ENCODE data around the gene SETBP1.

Gene SETBP1

GRCh38 chr18:44921974-44922373 lies 241.3 kb downstream of the SETBP1 start:
- Histone ChIP-seq H3K4me2 (ENCODE audit: low read length, poor library complexity, severe bottlenecking) (no peak overlapping the region), H3K79me1 (replicated peaks; ENCODE audit: low read length, poor library complexity, severe bottlenecking) (peaks cover 13% of the 10 kb centered on the region), H2AFZ (ENCODE audit: low read depth, low read length) (no peak overlapping the region), H2BK5ac (ENCODE audit: low read depth, low read length, poor library complexity, severe bottlenecking) (no peak overlapping the region), H3K14ac (ENCODE audit: low read length in 2 of 2) (no peak overlapping the region), H4K91ac (ENCODE audit: low read length) (no peak overlapping the region), H3K4me3 (ENCODE audit: insufficient read depth in 1 of 2, low read depth in 1 of 2, low read length in 2 of 2) (no peak overlapping the region), H2BK12ac (ENCODE audit: low read length in 2 of 2) (no peak overlapping the region), H2BK120ac (ENCODE audit: low read depth, low read length) (no peak overlapping the region), H3K23ac (ENCODE audit: low read length in 2 of 2) (no peak overlapping the region), H3K18ac (ENCODE audit: low read depth in 1 of 2, low read length in 2 of 2) (no peak overlapping the region), H3K36me3 (ENCODE audit: control insufficient read depth in 1 of 2, insufficient read depth in 2 of 2, low read depth in 1 of 2, low read length in 2 of 2) (no peaks in the 10 kb centered on the region), H4K8ac (ENCODE audit: low read length) (no peak overlapping the region), H3K27ac (ENCODE audit: low read length, poor library complexity, severe bottlenecking) (no peak overlapping the region), H2AK5ac (ENCODE audit: low read length, severe bottlenecking) (no peak overlapping the region), H2BK15ac (ENCODE audit: low read depth, poor library complexity, severe bottlenecking) (no peak overlapping the region), H3K4me1 (ENCODE audit: control insufficient read depth, insufficient read depth, low read depth, low read length) (peaks cover 9% of the 10 kb centered on the region), H3K9me3 (ENCODE audit: control insufficient read depth, low read length) (no peaks in the 10 kb centered on the region), H3K27me3 (ENCODE audit: control insufficient read depth in 1 of 2, insufficient read depth in 1 of 2, low read length in 2 of 2) (no peaks in the 10 kb centered on the region), H3K9ac (ENCODE audit: low read length) (no peak overlapping the region), H3K4ac (ENCODE audit: low read depth in 1 of 2, low read length in 2 of 2) (no peak overlapping the region)
- no peak for DNase-seq
- no CpG with 5 or more reads among the region's 3 CpGs for WGBS

- Histone ChIP-seq H2BK5ac (ENCODE audit: low read depth, low read length, poor library complexity, severe bottlenecking) (no peak overlapping the region), H3K79me1 (replicated peaks; ENCODE audit: low read length, poor library complexity, severe bottlenecking) (peaks cover 13% of the 10 kb centered on the region), H3K4me2 (ENCODE audit: low read length, poor library complexity, severe bottlenecking) (no peak overlapping the region), H3K4me1 (ENCODE audit: control insufficient read depth, insufficient read depth, low read depth, low read length) (peaks cover 2% of the 10 kb centered on the region), H3K27me3 (ENCODE audit: control insufficient read depth in 1 of 2, insufficient read depth in 1 of 2, low read length in 2 of 2) (no peaks in the 10 kb centered on the region), H3K9ac (ENCODE audit: low read length) (no peak overlapping the region), H2BK12ac (ENCODE audit: low read length in 2 of 2) (no peak overlapping the region), H3K4ac (ENCODE audit: low read depth in 1 of 2, low read length in 2 of 2) (no peak overlapping the region), H2BK120ac (ENCODE audit: low read depth, low read length) (no peak overlapping the region), H4K8ac (ENCODE audit: low read length) (no peak overlapping the region), H3K27ac (ENCODE audit: low read length, poor library complexity, severe bottlenecking) (no peak overlapping the region), H3K18ac (ENCODE audit: low read depth in 1 of 2, low read length in 2 of 2) (no peak overlapping the region), H3K36me3 (ENCODE audit: control insufficient read depth in 1 of 2, insufficient read depth in 2 of 2, low read depth in 1 of 2, low read length in 2 of 2) (no peaks in the 10 kb centered on the region), H3K14ac (ENCODE audit: low read length in 2 of 2) (no peak overlapping the region), H2BK15ac (ENCODE audit: low read depth, poor library complexity, severe bottlenecking) (no peak overlapping the region), H4K91ac (ENCODE audit: low read length) (no peak overlapping the region), H3K4me3 (ENCODE audit: insufficient read depth in 1 of 2, low read depth in 1 of 2, low read length in 2 of 2) (no peak overlapping the region), H2AK5ac (ENCODE audit: low read length, severe bottlenecking) (no peak overlapping the region), H3K9me3 (ENCODE audit: control insufficient read depth, low read length) (no peaks in the 10 kb centered on the region), H2AFZ (ENCODE audit: low read depth, low read length) (no peak overlapping the region), H3K23ac (ENCODE audit: low read length in 2 of 2) (no peak overlapping the region)
- DNase-seq: no peak
- 92% methylated on average over 2 of the region's 2 CpGs for WGBS
These were observed 242.3 kb downstream of the SETBP1 start for GRCh38 chr18:44922968-44923367.

- no peak overlapping the region for H3K23ac ChIP-seq (ENCODE audit: low read length in 2 of 2)
- no peak overlapping the region for H2AK5ac ChIP-seq (ENCODE audit: low read length, severe bottlenecking)
- H2BK120ac ChIP-seq (ENCODE audit: low read depth, low read length): no peak overlapping the region
- H3K4me2 ChIP-seq (ENCODE audit: low read length, poor library complexity, severe bottlenecking): no peak overlapping the region
- no peaks in the 10 kb centered on the region for H3K9me3 ChIP-seq (ENCODE audit: control insufficient read depth, low read length)
- H3K14ac ChIP-seq (ENCODE audit: low read length in 2 of 2): no peak overlapping the region
- no peaks in the 10 kb centered on the region for H3K36me3 ChIP-seq (ENCODE audit: control insufficient read depth in 1 of 2, insufficient read depth in 2 of 2, low read depth in 1 of 2, low read length in 2 of 2)
- no peak overlapping the region for H4K91ac ChIP-seq (ENCODE audit: low read length)
- WGBS: 58% methylated on average over 5 of the region's 6 CpGs
- no peak overlapping the region for H2BK12ac ChIP-seq (ENCODE audit: low read length in 2 of 2)
- no peaks in the 10 kb centered on the region for H3K27me3 ChIP-seq (ENCODE audit: control insufficient read depth in 1 of 2, insufficient read depth in 1 of 2, low read length in 2 of 2)
- H3K4me1 ChIP-seq (ENCODE audit: control insufficient read depth, insufficient read depth, low read depth, low read length): no peaks in the 10 kb centered on the region
- no peak overlapping the region for H3K18ac ChIP-seq (ENCODE audit: low read depth in 1 of 2, low read length in 2 of 2)
- H3K4me3 ChIP-seq (ENCODE audit: insufficient read depth in 1 of 2, low read depth in 1 of 2, low read length in 2 of 2): no peak overlapping the region
- no peak overlapping the region for H3K9ac ChIP-seq (ENCODE audit: low read length)
- H4K8ac ChIP-seq (ENCODE audit: low read length): no peak overlapping the region
- no peak overlapping the region for H3K27ac ChIP-seq (ENCODE audit: low read length, poor library complexity, severe bottlenecking)
- H2AFZ ChIP-seq (ENCODE audit: low read depth, low read length): no peak overlapping the region
- H2BK5ac ChIP-seq (ENCODE audit: low read depth, low read length, poor library complexity, severe bottlenecking): no peak overlapping the region
- peaks cover 8% of the 10 kb centered on the region for H3K79me1 ChIP-seq (replicated peaks; ENCODE audit: low read length, poor library complexity, severe bottlenecking)
- H2BK15ac ChIP-seq (ENCODE audit: low read depth, poor library complexity, severe bottlenecking): no peak overlapping the region
- DNase-seq: no peak
- H3K4ac ChIP-seq (ENCODE audit: low read depth in 1 of 2, low read length in 2 of 2): no peak overlapping the region
These were observed 244.3 kb downstream of the SETBP1 start for GRCh38 chr18:44924785-44925499.

- Histone ChIP-seq H4K8ac (ENCODE audit: low read length) (no peak overlapping the region), H3K4me3 (ENCODE audit: insufficient read depth in 1 of 2, low read depth in 1 of 2, low read length in 2 of 2) (no peak overlapping the region), H2AK5ac (ENCODE audit: low read length, severe bottlenecking) (no peak overlapping the region), H3K14ac (ENCODE audit: low read length in 2 of 2) (peak overlapping the region in 1 of 2 experiments; percentile 61), H2BK5ac (ENCODE audit: low read depth, low read length, poor library complexity, severe bottlenecking) (no peak overlapping the region), H3K18ac (ENCODE audit: low read depth in 1 of 2, low read length in 2 of 2) (no peak overlapping the region), H3K79me1 (replicated peaks; ENCODE audit: low read length, poor library complexity, severe bottlenecking) (peaks cover 2% of the 10 kb centered on the region), H3K9me3 (ENCODE audit: control insufficient read depth, low read length) (no peaks in the 10 kb centered on the region), H4K91ac (ENCODE audit: low read length) (no peak overlapping the region), H2BK120ac (ENCODE audit: low read depth, low read length) (no peak overlapping the region), H3K23ac (ENCODE audit: low read length in 2 of 2) (no peak overlapping the region), H3K4me2 (ENCODE audit: low read length, poor library complexity, severe bottlenecking) (no peak overlapping the region), H2BK15ac (ENCODE audit: low read depth, poor library complexity, severe bottlenecking) (no peak overlapping the region), H3K27ac (ENCODE audit: low read length, poor library complexity, severe bottlenecking) (no peak overlapping the region), H3K36me3 (ENCODE audit: control insufficient read depth in 1 of 2, insufficient read depth in 2 of 2, low read depth in 1 of 2, low read length in 2 of 2) (no peaks in the 10 kb centered on the region), H2BK12ac (ENCODE audit: low read length in 2 of 2) (no peak overlapping the region), H2AFZ (ENCODE audit: low read depth, low read length) (no peak overlapping the region), H3K9ac (ENCODE audit: low read length) (no peak overlapping the region), H3K4ac (ENCODE audit: low read depth in 1 of 2, low read length in 2 of 2) (no peak overlapping the region), H3K4me1 (ENCODE audit: control insufficient read depth, insufficient read depth, low read depth, low read length) (no peaks in the 10 kb centered on the region), H3K27me3 (ENCODE audit: control insufficient read depth in 1 of 2, insufficient read depth in 1 of 2, low read length in 2 of 2) (no peaks in the 10 kb centered on the region)
- WGBS: 89% methylated on average over 3 of the region's 6 CpGs
- no peak for DNase-seq
These were observed 246.6 kb downstream of the SETBP1 start for GRCh38 chr18:44927127-44927849.
